BE2C (cell line): Measurements from ENCODE around the gene GALNT2.
A peak's percentile ranks its signal among the peaks of the same experiment; 100 is the strongest.

Experiments
- DNase-seq: peaks from one replicate; pipeline ENCODE4 v3.0.0-alpha.2; 2020
- H3K27me3 ChIP-seq: fragments of 250-450 bp; sonication (Bioruptor Pico); 2 replicates; pipeline ENCODE4 v1.5.1; 2020; ENCODE audit warnings: mild to moderate bottlenecking
- H3K36me3 ChIP-seq: fragments of 250-450 bp; sonication (Bioruptor Pico); 2 replicates; pipeline ENCODE4 v1.5.1; 2020; ENCODE audit warnings: mild to moderate bottlenecking
- H3K4me1 ChIP-seq: fragments of 250-450 bp; sonication (Bioruptor Pico); 2 replicates; pipeline ENCODE4 v1.5.1; 2020
- H3K4me3 ChIP-seq: 2 replicates; pipeline ENCODE4 v1.5.1; 2011; ENCODE audit warnings: low read depth, low read length
- H3K9me3 ChIP-seq: fragments of 250-450 bp; sonication (Bioruptor Pico); 2 replicates; pipeline ENCODE4 v1.5.1; 2020
- TF ChIP-seq, protein P1 (sequence below): IDR thresholded peaks from 2 replicates; pipeline ENCODE4 v1.5.1; 2012; ENCODE audit warnings: mild to moderate bottlenecking, low read depth, low read length

GALNT2 gene

DNA sequence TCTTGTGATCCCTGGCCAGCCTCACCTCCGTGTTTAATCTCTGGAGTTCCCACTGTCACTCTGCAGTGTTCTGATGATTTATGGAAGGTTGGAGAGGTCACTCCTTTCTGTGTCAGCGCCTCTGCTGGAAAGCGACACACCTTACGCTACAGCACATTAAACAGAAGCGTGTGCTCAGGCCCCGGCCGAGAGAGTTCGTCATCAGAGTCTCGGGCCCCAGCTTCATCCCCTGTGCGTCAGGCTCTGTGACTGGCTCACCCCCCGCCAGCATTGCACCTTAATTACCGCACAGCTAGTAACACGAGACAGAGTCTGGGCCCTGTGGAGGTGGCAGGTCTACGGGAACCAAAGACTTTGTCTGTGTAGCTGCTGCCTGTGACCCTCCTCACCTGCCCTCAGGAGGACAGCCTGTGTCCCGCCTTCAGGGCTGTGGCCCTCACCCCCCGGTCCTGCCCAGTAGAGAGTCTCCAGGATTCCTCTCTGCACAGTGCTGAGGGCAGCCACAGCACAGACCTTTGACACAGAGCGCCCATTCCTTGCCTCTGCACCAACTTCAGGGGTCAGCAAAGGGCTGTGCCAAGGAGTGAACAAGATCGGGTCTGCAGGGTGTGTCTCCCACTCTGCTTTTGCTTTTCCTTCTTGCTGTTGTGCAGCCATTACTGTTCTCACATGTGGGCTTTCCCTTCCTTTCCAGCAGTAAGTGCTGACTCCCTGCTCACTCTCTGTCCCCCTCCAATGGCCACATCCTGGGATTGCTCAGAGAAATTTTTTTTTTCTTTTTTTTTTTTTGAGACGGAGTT lies 201.5 kb downstream of the GALNT2 start:
- Histone ChIP-seq H3K27me3 (no peaks in the 10 kb centered on the region), H3K4me3 (no peak overlapping the region), H3K9me3 (no peaks in the 10 kb centered on the region), H3K36me3 (peaks cover 11% of the 10 kb centered on the region), H3K4me1 (peaks cover 23% of the 10 kb centered on the region)
- TF ChIP-seq, protein P1, sequence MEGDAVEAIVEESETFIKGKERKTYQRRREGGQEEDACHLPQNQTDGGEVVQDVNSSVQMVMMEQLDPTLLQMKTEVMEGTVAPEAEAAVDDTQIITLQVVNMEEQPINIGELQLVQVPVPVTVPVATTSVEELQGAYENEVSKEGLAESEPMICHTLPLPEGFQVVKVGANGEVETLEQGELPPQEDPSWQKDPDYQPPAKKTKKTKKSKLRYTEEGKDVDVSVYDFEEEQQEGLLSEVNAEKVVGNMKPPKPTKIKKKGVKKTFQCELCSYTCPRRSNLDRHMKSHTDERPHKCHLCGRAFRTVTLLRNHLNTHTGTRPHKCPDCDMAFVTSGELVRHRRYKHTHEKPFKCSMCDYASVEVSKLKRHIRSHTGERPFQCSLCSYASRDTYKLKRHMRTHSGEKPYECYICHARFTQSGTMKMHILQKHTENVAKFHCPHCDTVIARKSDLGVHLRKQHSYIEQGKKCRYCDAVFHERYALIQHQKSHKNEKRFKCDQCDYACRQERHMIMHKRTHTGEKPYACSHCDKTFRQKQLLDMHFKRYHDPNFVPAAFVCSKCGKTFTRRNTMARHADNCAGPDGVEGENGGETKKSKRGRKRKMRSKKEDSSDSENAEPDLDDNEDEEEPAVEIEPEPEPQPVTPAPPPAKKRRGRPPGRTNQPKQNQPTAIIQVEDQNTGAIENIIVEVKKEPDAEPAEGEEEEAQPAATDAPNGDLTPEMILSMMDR, result peak; percentile 84
- DNase-seq, result peak; percentile 64

DNA sequence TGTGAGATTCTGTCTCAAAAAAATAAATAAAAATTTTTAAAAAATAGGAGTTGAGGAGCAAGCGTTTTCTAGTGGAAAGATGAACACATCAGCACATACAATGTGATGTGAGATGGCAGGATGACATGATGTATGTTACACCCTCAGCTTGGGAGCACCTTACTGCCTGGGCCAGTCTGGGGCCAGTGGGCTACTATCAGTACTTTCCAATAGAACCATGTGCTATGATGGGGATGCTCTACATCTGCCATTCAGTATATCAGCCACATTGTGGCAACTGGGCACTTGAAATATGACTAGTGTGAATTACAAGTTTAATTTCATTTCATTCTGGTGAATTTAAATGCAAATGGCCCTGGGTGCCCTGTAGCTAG lies 203.1 kb downstream of the GALNT2 start:
- Histone ChIP-seq H3K27me3 (no peaks in the 10 kb centered on the region), H3K4me3 (no peak overlapping the region), H3K36me3 (peaks cover 8% of the 10 kb centered on the region), H3K4me1 (peaks cover 20% of the 10 kb centered on the region), H3K9me3 (no peaks in the 10 kb centered on the region)
- DNase-seq, result no peak
- TF ChIP-seq, protein P1, result no peak

DNA sequence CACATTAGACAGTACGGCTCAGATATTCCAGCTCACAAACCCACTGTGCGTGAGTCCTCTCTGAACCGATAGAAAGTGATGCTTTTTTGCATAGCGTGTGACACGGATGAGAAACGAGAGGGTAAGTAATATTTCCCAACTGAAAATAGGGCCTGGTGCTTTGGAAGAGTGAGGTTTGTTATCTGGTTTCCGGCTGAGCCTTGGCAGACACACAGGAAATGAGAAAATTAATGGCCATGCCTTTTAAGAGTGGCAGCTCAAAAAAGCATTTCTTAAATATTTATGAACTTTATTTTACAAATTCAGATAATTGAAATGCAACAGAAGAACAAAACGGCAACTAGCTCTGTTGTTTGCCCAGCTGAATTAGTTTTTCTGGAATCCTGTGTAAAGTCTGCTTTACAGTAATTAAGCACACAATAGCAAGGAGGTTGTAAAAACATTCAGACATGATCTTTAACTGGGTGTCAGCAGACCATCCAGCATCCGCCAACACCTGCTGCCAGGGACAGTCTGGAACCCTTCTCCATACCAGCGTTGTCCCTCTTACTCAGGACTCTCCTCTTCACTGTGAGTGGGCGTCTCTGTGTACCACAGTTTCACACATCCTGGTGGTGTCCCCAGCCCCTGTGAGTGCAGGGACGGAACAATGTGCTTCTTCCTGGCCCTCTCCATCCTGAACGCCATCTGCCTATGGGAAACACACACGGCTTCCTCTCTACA lies 203.7 kb downstream of the GALNT2 start:
- Histone ChIP-seq H3K4me1 (peaks cover 18% of the 10 kb centered on the region), H3K36me3 (peaks cover 10% of the 10 kb centered on the region), H3K27me3 (no peaks in the 10 kb centered on the region), H3K4me3 (no peak overlapping the region), H3K9me3 (no peaks in the 10 kb centered on the region)
- DNase-seq, result peak; percentile 53
- TF ChIP-seq, protein P1, result no peak

DNA sequence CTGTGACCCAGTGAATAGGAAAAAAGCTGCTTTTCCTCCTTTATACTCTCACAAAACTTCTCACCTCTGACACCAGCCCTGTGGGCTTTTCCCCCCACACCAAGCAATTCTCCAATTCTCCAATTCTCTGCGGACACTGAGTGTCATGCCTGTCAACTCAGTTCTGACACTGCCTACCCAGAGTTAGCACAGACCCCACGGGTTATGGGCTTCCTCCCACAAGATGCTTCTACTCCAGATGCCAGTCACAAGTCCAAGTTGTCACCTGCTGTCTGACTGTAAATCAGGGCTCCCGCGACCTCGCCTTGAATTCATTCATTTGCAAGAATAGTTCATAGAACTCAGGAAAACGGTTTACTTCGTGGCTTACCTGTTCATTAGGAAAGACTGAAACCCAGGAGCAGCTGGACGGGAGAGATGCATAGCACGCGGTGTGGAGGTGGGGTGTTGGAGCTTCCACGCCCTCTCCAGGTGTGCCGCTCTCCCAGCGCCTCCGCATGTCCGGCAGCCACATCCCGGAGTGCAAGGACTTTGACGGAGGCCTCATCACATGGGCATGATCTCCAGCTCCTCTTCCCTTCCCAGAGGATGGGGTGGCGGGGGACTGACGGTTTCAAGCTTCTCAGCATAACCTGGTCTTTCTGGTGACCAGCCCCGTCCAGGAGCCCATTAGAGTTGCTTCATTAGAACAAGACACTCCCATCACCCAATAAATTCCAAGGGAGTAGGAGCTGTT lies 204.4 kb downstream of the GALNT2 start:
- Histone ChIP-seq H3K9me3 (no peaks in the 10 kb centered on the region), H3K36me3 (peaks cover 15% of the 10 kb centered on the region), H3K27me3 (no peaks in the 10 kb centered on the region), H3K4me1 (peaks cover 18% of the 10 kb centered on the region), H3K4me3 (no peak overlapping the region)
- TF ChIP-seq, protein P1, result no peak
- no peak for DNase-seq

DNA sequence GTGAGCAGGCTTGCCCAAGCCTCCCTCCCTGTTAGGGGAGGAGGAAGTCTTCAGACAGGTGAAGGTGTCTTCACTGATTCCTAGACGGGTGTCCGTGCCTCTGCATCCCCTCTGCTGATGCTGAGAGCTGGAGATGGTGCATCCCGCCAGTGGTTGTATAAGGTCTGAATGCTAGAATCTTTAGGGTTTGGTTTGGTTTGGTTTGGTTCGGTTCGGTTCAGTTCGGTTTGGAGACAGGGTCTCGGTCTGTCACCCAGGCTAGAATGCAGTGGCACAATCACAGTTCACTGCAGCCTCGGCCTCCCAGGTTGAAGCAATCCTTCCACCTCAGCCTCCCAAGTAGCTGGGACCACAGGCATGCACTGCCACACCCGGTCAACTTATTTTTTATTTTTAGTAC lies 205.5 kb downstream of the GALNT2 start:
- H3K4me3 ChIP-seq, result no peak overlapping the region
- no peak for DNase-seq
- H3K9me3 ChIP-seq, result no peaks in the 10 kb centered on the region
- TF ChIP-seq, protein P1, result no peak
- H3K27me3 ChIP-seq, result no peaks in the 10 kb centered on the region
- peaks cover 17% of the 10 kb centered on the region for H3K36me3 ChIP-seq
- H3K4me1 ChIP-seq, result peaks cover 18% of the 10 kb centered on the region
